Astrocyte (in vitro differentiated cells and primary cell): ENCODE data around the gene CNTN5.

ENCODE experiments used
- CTCF ChIP-seq: IDR thresholded peaks from 2 replicates; pipeline ENCODE4 v1.5.1; 2011; ENCODE audit warnings: low read depth, mild to moderate bottlenecking, inconsistent platforms, low read length, moderate library complexity; ENCODE audit not compliant: insufficient read depth
- EZH2 ChIP-seq: IDR thresholded peaks from 2 replicates; pipeline ENCODE4 v1.6.1; 2012; ENCODE audit warnings: mild to moderate bottlenecking, low read length, inconsistent platforms; ENCODE audit not compliant: insufficient read depth

GRCh38 chr11:99670067-99670676 lies 649.4 kb downstream of the CNTN5 start:
- no peak for TF ChIP-seq CTCF
- TF ChIP-seq EZH2, result no peak
